H1 (cell line): ENCODE data around the gene PRKAB1. TPM values are rescaled to one million over a fixed set of nuclear protein-coding genes. Genes with fewer than 3 reads are reported as not detected.

Experiments
- CTCF ChIA-PET: fragments of 300-600 bp; sonication (Branson Sonifier 250); formaldehyde crosslinking; loops from one replicate; lab custom pipeline; 2021; ENCODE audit not compliant: partially characterized antibody; lab: Charles Lee
- POLR2A ChIA-PET: fragments of 300-600 bp; sonication (Branson Sonifier 250); formaldehyde crosslinking; loops from one replicate; lab custom pipeline; 2021; ENCODE audit warnings: inconsistent platforms; ENCODE audit not compliant: partially characterized antibody; lab: Charles Lee
- DNase-seq, 2 experiments: peaks; one replicate each; pipeline versions ENCODE4 v3.0.0 to v3.0.0-alpha.2; 2010 to 2022; ENCODE audit warnings: low spot score in 2 of 2, low read depth in 1 of 2, mixed read lengths in 1 of 2
- FAIRE-seq: peaks from 2 replicates; lab custom pipeline; 2011; peaks lifted over from hg19 to GRCh38; lab: Jason Lieb, UNC
- H2AFZ ChIP-seq: 2 replicates; pipeline ENCODE4 v1.8.1; 2012; ENCODE audit warnings: low read length, inconsistent platforms
- H2AK5ac ChIP-seq: 2 replicates; pipeline ENCODE4 v1.6.1; 2013; ENCODE audit warnings: low read depth, low read length
- H2BK120ac ChIP-seq: replicated peaks from 2 replicates; pipeline ENCODE3; 2013; ENCODE audit warnings: low read depth, low read length, inconsistent platforms
- H2BK12ac ChIP-seq: 2 replicates; pipeline ENCODE4 v1.6.1; 2013; ENCODE audit warnings: low read depth, low read length
- H2BK15ac ChIP-seq: 2 replicates; pipeline ENCODE4 v1.6.1; 2013; ENCODE audit warnings: low read length
- H2BK20ac ChIP-seq: 2 replicates; pipeline ENCODE4 v1.6.1; 2013; ENCODE audit warnings: low read length
- H2BK5ac ChIP-seq: 2 replicates; pipeline ENCODE4 v1.6.1; 2013; ENCODE audit warnings: low read depth, low read length
- H3K14ac ChIP-seq: 2 replicates; pipeline ENCODE4 v1.6.1; 2013; ENCODE audit warnings: inconsistent platforms; ENCODE audit not compliant: insufficient read length
- H3K18ac ChIP-seq: 2 replicates; pipeline ENCODE4 v1.6.1; 2013; ENCODE audit warnings: low read length; ENCODE audit errors: extremely low read depth
- H3K23ac ChIP-seq: 2 replicates; pipeline ENCODE4 v1.6.1; 2013; ENCODE audit warnings: inconsistent platforms; ENCODE audit not compliant: insufficient read length
- H3K23me2 ChIP-seq: 2 replicates; pipeline ENCODE4 v1.6.1; 2013; ENCODE audit warnings: low read depth, low read length
- H3K27ac ChIP-seq: 2 replicates; pipeline ENCODE4 v1.6.1; 2011; ENCODE audit warnings: low read depth, low read length, inconsistent platforms
- H3K27me3 ChIP-seq, 4 experiments: replicated peaks in 1 of 4; 1 replicate in 1 of 4; 2 replicates in 3 of 4; pipeline versions ENCODE4 v1.6.1 to v1.8.1; 2011 to 2013; ENCODE audit warnings: low read length in 3 of 4, mild to moderate bottlenecking in 3 of 4, inconsistent platforms in 2 of 4, mixed read lengths in 2 of 4, moderate library complexity in 1 of 4; ENCODE audit not compliant: control insufficient read depth in 3 of 4, insufficient read depth in 3 of 4; ENCODE audit errors: extremely low read depth in 1 of 4
- H3K36me3 ChIP-seq, 4 experiments: 2 replicates each; pipeline versions ENCODE4 v1.6.1 to v1.8.1; 2011 to 2013; ENCODE audit warnings: mild to moderate bottlenecking in 4 of 4, low read length in 3 of 4, moderate library complexity in 2 of 4, control low read depth in 1 of 4, inconsistent platforms in 1 of 4; ENCODE audit not compliant: insufficient read depth in 4 of 4, control insufficient read depth in 2 of 4
- H3K4ac ChIP-seq: replicated peaks from 2 replicates; pipeline ENCODE3; 2013; ENCODE audit warnings: low read length, low read depth, mixed read lengths, inconsistent platforms; ENCODE audit not compliant: insufficient read length
- H3K4me1 ChIP-seq, 4 experiments: replicated peaks in 1 of 4; 1 replicate in 1 of 4; 2 replicates in 3 of 4; pipeline versions ENCODE4 v1.6.1 to v1.8.1; 2011 to 2013; ENCODE audit warnings: low read length in 3 of 4, inconsistent platforms in 2 of 4, mixed read lengths in 1 of 4; ENCODE audit not compliant: insufficient read depth in 4 of 4, control insufficient read depth in 3 of 4
- H3K4me2 ChIP-seq, 2 experiments: 2 replicates each; pipeline versions ENCODE4 v1.6.1 to v1.8.1; 2011 to 2013; ENCODE audit warnings: low read depth in 2 of 2, low read length in 2 of 2, control low read depth in 1 of 2, inconsistent platforms in 1 of 2, mild to moderate bottlenecking in 1 of 2; ENCODE audit not compliant: insufficient read depth in 1 of 2
- H3K4me3 ChIP-seq, 4 experiments: fragments of 200-600, 300-600 bp in 1 of 4; sonication (generic), shearing (Covaris generic), sonication (Bioruptor Twin) in 1 of 4; 2 replicates each; pipeline versions ENCODE4 v1.5.1 to v1.8.1; 2011 to 2016; ENCODE audit warnings: low read length in 4 of 4, low read depth in 3 of 4, control low read depth in 2 of 4, inconsistent platforms in 2 of 4, mild to moderate bottlenecking in 2 of 4, mixed read lengths in 1 of 4, moderate library complexity in 1 of 4; ENCODE audit not compliant: insufficient read depth in 2 of 4; ENCODE audit errors: extremely low read depth in 1 of 4
- H3K56ac ChIP-seq: replicated peaks from 2 replicates; pipeline ENCODE3; 2013; ENCODE audit warnings: low read depth, mild to moderate bottlenecking, mixed read lengths, low read length, inconsistent platforms; ENCODE audit not compliant: insufficient read length
- H3K79me1 ChIP-seq: 2 replicates; pipeline ENCODE4 v1.6.1; 2013; ENCODE audit warnings: low read depth, low read length, control low read depth
- H3K79me2 ChIP-seq, 2 experiments: 2 replicates each; pipeline versions ENCODE4 v1.6.1 to v1.8.1; 2012 to 2013; ENCODE audit warnings: low read length in 2 of 2, mild to moderate bottlenecking in 2 of 2, inconsistent platforms in 1 of 2; ENCODE audit not compliant: insufficient read depth in 2 of 2, control insufficient read depth in 1 of 2
- H3K9ac ChIP-seq, 4 experiments: replicated peaks in 1 of 4; 1 replicate in 1 of 4; 2 replicates in 3 of 4; pipeline versions ENCODE4 v1.6.1 to v1.8.1; 2011 to 2013; ENCODE audit warnings: low read depth in 3 of 4, low read length in 3 of 4, control low read depth in 2 of 4, mild to moderate bottlenecking in 2 of 4, moderate library complexity in 2 of 4, inconsistent platforms in 1 of 4; ENCODE audit errors: extremely low read depth in 1 of 4
- H3K9me3 ChIP-seq, 2 experiments: 2 replicates each; pipeline versions ENCODE4 v1.6.1 to v1.8.1; 2012 to 2013; ENCODE audit warnings: mild to moderate bottlenecking in 2 of 2, moderate library complexity in 2 of 2, control low read depth in 1 of 2, inconsistent platforms in 1 of 2, low read depth in 1 of 2, low read length in 1 of 2, mixed read lengths in 1 of 2; ENCODE audit not compliant: insufficient read depth in 2 of 2
- H4K20me1 ChIP-seq, 2 experiments: replicated peaks in 1 of 2; 2 replicates each; pipeline versions ENCODE3 to v1.8.1; 2011 to 2013; ENCODE audit warnings: inconsistent platforms in 2 of 2, low read length in 2 of 2, mild to moderate bottlenecking in 1 of 2; ENCODE audit not compliant: insufficient read depth in 2 of 2, control insufficient read depth in 1 of 2
- H4K5ac ChIP-seq: 2 replicates; pipeline ENCODE4 v1.6.1; 2013; ENCODE audit warnings: low read length, low read depth, mixed read lengths, inconsistent platforms; ENCODE audit not compliant: insufficient read length
- H4K8ac ChIP-seq: 2 replicates; pipeline ENCODE4 v1.8.0; 2013; ENCODE audit warnings: mild to moderate bottlenecking, moderate library complexity, low read length, inconsistent platforms; ENCODE audit not compliant: insufficient read depth; ENCODE audit errors: extremely low read depth
- H4K91ac ChIP-seq: replicated peaks from 2 replicates; pipeline ENCODE3; 2013; ENCODE audit warnings: low read length, mixed read lengths, inconsistent platforms; ENCODE audit not compliant: insufficient read length
- BRCA1 ChIP-seq: IDR thresholded peaks from 2 replicates; pipeline ENCODE4 v1.6.1; 2012; ENCODE audit warnings: low read depth, low read length, improper control_type of control experiment
- CTBP2 ChIP-seq: IDR thresholded peaks from 2 replicates; pipeline ENCODE4 v1.7.0; 2011; ENCODE audit warnings: borderline replicate concordance, mild to moderate bottlenecking, moderate library complexity, mixed read lengths, low read length; ENCODE audit not compliant: insufficient read depth, insufficient read length
- NANOG ChIP-seq: IDR thresholded peaks from 2 replicates; pipeline ENCODE4 v1.6.1; 2011; ENCODE audit warnings: low read length, low read depth, mild to moderate bottlenecking, inconsistent platforms; ENCODE audit not compliant: insufficient read depth, poor library complexity, severe bottlenecking
- NRF1 ChIP-seq: IDR thresholded peaks from 2 replicates; pipeline ENCODE4 v1.6.1; 2011; ENCODE audit warnings: mild to moderate bottlenecking, low read depth, low read length, improper control_type of control experiment
- RBBP5 ChIP-seq: IDR thresholded peaks from 2 replicates; pipeline ENCODE4 v1.7.1; 2012; ENCODE audit warnings: low read depth, mild to moderate bottlenecking, inconsistent platforms, low read length, moderate library complexity, borderline replicate concordance
- SIRT6 ChIP-seq: IDR thresholded peaks from one replicate; pipeline ENCODE4 v1.7.1; 2012; ENCODE audit warnings: low read length, inconsistent platforms
- WGBS, 2 experiments: shearing (Covaris generic) in 1 of 2; methylation state at CpG; one replicate each; pipeline versions ENCODE4 v1.1.6 to v1.1.7; 2013 to 2015; ENCODE audit warnings: low lambda C conversion rate in 2 of 2, mixed read lengths in 2 of 2, inconsistent platforms in 1 of 2, low coverage in 1 of 2, missing lambda C conversion rate in 1 of 2; ENCODE audit not compliant: insufficient replicate concordance in 2 of 2, insufficient coverage in 1 of 2, insufficient read length in 1 of 2; ENCODE audit errors: extremely low coverage in 1 of 2, missing lambda C conversion rate in 1 of 2; 5-methylcytosine and 5-hydroxymethylcytosine counted together
- polyA plus RNA-seq, 7 experiments: library from polyadenylated mRNA; depleted of rRNA in 3 of 7; stranded (reverse) in 5 of 7; unstranded in 2 of 7; fragments of >200 nt in 5 of 7; fragments of 200-250 nt in 2 of 7; gene quantifications; 1 replicate in 5 of 7; 2 replicates in 1 of 7; 4 replicates in 1 of 7; pipeline versions ENCODE4 v1.2.1 to v1.2.3, GENCODE V29; 2011 to 2013; ENCODE audit warnings: missing spikeins in 2 of 7, mixed read lengths in 2 of 7
- total RNA-seq: library from RNA; stranded (reverse); fragmentation: NEBNext Ultra II Directional; extraction: Animal tissue kit (Norgen Biotek cat#: 25700); gene quantifications from 2 replicates; pipeline ENCODE4 v1.2.1, GENCODE V29; 2021

The PRKAB1 gene
- total and polyA plus RNA-seq, 2 of the 8 experiments (the other 6 are each of a cell fraction or from before 2014, with no cell fraction given) = 24.0 to 32.1 TPM

DNA sequence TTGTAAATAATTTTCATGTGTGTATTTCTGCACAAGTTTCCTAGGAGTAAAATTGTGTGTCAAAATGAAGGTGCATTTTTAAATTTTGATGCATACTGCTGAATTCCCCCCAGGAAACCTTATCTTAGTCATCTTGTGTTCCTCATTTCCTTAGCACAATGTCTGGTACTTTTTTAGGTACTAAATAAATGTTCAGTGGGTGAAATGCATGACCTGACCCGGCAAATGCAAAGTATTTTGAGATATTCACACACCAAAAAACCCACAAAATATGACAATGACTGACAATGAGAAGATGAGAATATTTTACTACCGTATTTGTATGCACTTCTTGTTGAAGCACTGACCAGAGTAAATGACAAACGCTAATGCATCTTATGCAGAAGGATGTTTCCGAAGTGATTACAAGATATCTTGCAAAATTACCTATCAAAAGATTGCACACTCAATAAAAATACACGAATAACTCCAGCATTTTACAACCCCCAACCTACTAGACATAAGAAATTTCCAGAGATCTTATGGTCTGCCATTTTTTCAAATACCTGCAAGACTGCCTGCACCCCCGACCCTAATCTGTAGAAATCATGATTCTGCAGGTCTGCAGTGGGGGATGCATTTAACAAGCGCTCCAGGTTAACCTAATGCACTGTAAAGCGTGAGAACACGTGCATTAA, 895 bp upstream of the PRKAB1 start:
- no peak overlapping the region for H2BK15ac ChIP-seq
- H3K79me1 ChIP-seq = no peaks in the 10 kb centered on the region; the same call in 1 of the 2 replicates
- H3K36me3 ChIP-seq = peaks cover 0 to 19% (median 10%) of the 10 kb centered on the region in 4 experiments; a peak in 6 of 8 replicates
- WGBS, 2 experiments = 44% methylated on average over 9 of the region's 9 CpGs; no CpG with 5 or more reads in 1 of the 2 experiments
- H3K27me3 ChIP-seq = no peaks in the 10 kb centered on the region; a peak in 1 of 7 replicates
- H2BK20ac ChIP-seq = no peak overlapping the region
- FAIRE-seq = no peak
- peak overlapping the region; percentile 18 for H3K56ac ChIP-seq
- peak overlapping the region; percentile 72 to 75 for H3K4me2 ChIP-seq
- TF ChIP-seq NANOG (no peak), NRF1 (no peak), RBBP5 (no peak), CTBP2 (no peak), BRCA1 (no peak), SIRT6 (no peak)
- H3K23me2 ChIP-seq = peaks cover 4% of the 10 kb centered on the region; the same call in 1 of the 2 replicates
- no peak overlapping the region for H4K5ac ChIP-seq
- H2BK12ac ChIP-seq = no peak overlapping the region
- peaks cover 0 to 1% of the 10 kb centered on the region in 2 experiments for H4K20me1 ChIP-seq
- no peak overlapping the region for H2BK120ac ChIP-seq
- no peak overlapping the region for H3K23ac ChIP-seq
- no peak overlapping the region for H3K9ac ChIP-seq
- no peak overlapping the region for H3K18ac ChIP-seq
- H2BK5ac ChIP-seq = no peak overlapping the region
- no peak overlapping the region for H4K91ac ChIP-seq
- no peak overlapping the region for H3K4ac ChIP-seq
- POLR2A ChIA-PET = interaction anchor here (0.6 to 2.7 kb wide), 7 partner anchors 9 to 1291 kb away, joined by 3 to 14 read pairs (median 3); no protein-coding TSS in a partner anchor
- no peak overlapping the region for H4K8ac ChIP-seq
- no peak overlapping the region for H3K27ac ChIP-seq
- no peak overlapping the region for H2AK5ac ChIP-seq
- peak overlapping the region; percentile 92 for H2AFZ ChIP-seq
- no peak overlapping the region for H3K14ac ChIP-seq
- DNase-seq = no peak
- no peaks in the 10 kb centered on the region for H3K9me3 ChIP-seq
- CTCF ChIA-PET = interaction anchor here (0.7 to 3.1 kb wide), 6 partner anchors 8 to 32 kb away, joined by 3 to 14 read pairs (median 6); no protein-coding TSS in a partner anchor
- peak overlapping the region; percentile 34 to 92 (median 48); a peak in 7 of 8 replicates for H3K4me3 ChIP-seq
- H3K4me1 ChIP-seq = peaks cover 0 to 5% (median 1%) of the 10 kb centered on the region in 4 experiments; a peak in 2 of 7 replicates
- peaks cover 0 to 29% of the 10 kb centered on the region in 2 experiments; a peak in 3 of 4 replicates for H3K79me2 ChIP-seq
